B cell (primary cell): ENCODE measurements around the gene HCN2. TPM values are rescaled to one million over a fixed set of nuclear protein-coding genes. Genes with fewer than 3 reads are reported as not detected.

Experiments used
- ATAC-seq: fragments of 200-7000 bp; cut with Tn5 transposase; one replicate; pipeline ENCODE4 v1.10.0; 2021; ENCODE audit warnings: low read depth, mild to moderate bottlenecking, moderate number of reproducible peaks, moderate library complexity
- CTCF ChIA-PET: fragments of 350-600 bp; sonication (Branson Sonifier 250); formaldehyde crosslinking; loops from one replicate; lab custom pipeline; 2021; ENCODE audit warnings: antibody characterized with exemption, inconsistent platforms; lab: Charles Lee
- POLR2A ChIA-PET: fragments of 350-600 bp; sonication (Branson Sonifier 250); formaldehyde crosslinking; loops from one replicate; lab custom pipeline; 2021; ENCODE audit warnings: antibody characterized with exemption; lab: Charles Lee
- DNase-seq: peaks from one replicate; pipeline ENCODE4 v3.0.0; 2013
- H2AFZ ChIP-seq: 2 replicates; pipeline ENCODE4 v1.6.1; 2012; ENCODE audit warnings: mild to moderate bottlenecking, low read depth, low read length; ENCODE audit not compliant: insufficient read depth, poor library complexity, severe bottlenecking
- H3K27ac ChIP-seq, 2 donors: 1 replicate in 1 of 2; 2 replicates in 1 of 2; pipeline ENCODE4 v1.5.1; 2012 to 2013; ENCODE audit warnings: low read length in 2 of 2, mild to moderate bottlenecking in 2 of 2, moderate library complexity in 1 of 2
- H3K27me3 ChIP-seq, 4 experiments: fragments of 200-600 bp in 1 of 4; sonication (generic) in 1 of 4; replicated peaks in 1 of 4; 1 replicate in 2 of 4; 2 replicates in 2 of 4; pipeline versions ENCODE4 v1.6.1 to v1.7.0; 2013 to 2016; ENCODE audit warnings: low read length in 3 of 4, mild to moderate bottlenecking in 2 of 4, mixed read lengths in 1 of 4, moderate library complexity in 1 of 4; ENCODE audit not compliant: insufficient read depth in 4 of 4, control insufficient read depth in 3 of 4; ENCODE audit errors: control extremely low read depth in 1 of 4
- H3K36me3 ChIP-seq, 2 experiments: replicated peaks in 1 of 2; 1 replicate in 1 of 2; 2 replicates in 1 of 2; pipeline versions ENCODE4 v1.6.1 to v1.7.1; 2013; ENCODE audit warnings: low read length in 1 of 2; ENCODE audit not compliant: insufficient read depth in 2 of 2, control insufficient read depth in 1 of 2; ENCODE audit errors: control extremely low read depth in 1 of 2, extremely low read depth in 1 of 2
- H3K4me1 ChIP-seq, 2 donors: fragments of 200-600 bp in 1 of 2; sonication (generic) in 1 of 2; 1 replicate in 1 of 2; 2 replicates in 1 of 2; pipeline versions ENCODE4 v1.5.1 to v1.6.1; 2013 to 2017; ENCODE audit warnings: low read length in 2 of 2; ENCODE audit not compliant: control insufficient read depth in 2 of 2, insufficient read depth in 2 of 2
- H3K4me2 ChIP-seq: replicated peaks from 2 replicates; pipeline ENCODE3; 2012; ENCODE audit warnings: mild to moderate bottlenecking, low read depth, low read length; ENCODE audit not compliant: poor library complexity, severe bottlenecking
- H3K4me3 ChIP-seq, 5 experiments: fragments of 200-600 bp in 1 of 5; sonication (generic) in 1 of 5; 1 replicate in 3 of 5; 2 replicates in 2 of 5; pipeline versions ENCODE4 v1.5.1 to v1.7.0; 2011 to 2016; ENCODE audit warnings: low read length in 4 of 5, mild to moderate bottlenecking in 4 of 5, low read depth in 2 of 5, control low read depth in 1 of 5, moderate library complexity in 1 of 5; ENCODE audit not compliant: insufficient read depth in 1 of 5; ENCODE audit errors: control extremely low read depth in 1 of 5, extremely low read depth in 1 of 5
- H3K79me2 ChIP-seq: fragments of 200-600 bp; sonication (generic); one replicate; pipeline ENCODE4 v1.6.0; 2016; ENCODE audit warnings: low read length; ENCODE audit not compliant: control insufficient read depth, insufficient read depth
- H3K9ac ChIP-seq: fragments of 200-600 bp; sonication (generic); 2 replicates; pipeline ENCODE4 v1.6.1; 2017; ENCODE audit warnings: mild to moderate bottlenecking, low read length, moderate library complexity
- H3K9me3 ChIP-seq, 3 donors: one replicate each; pipeline versions ENCODE4 v1.6.1 to v1.7.1; 2013; ENCODE audit warnings: low read length in 2 of 3; ENCODE audit not compliant: control insufficient read depth in 2 of 3, insufficient read depth in 1 of 3; ENCODE audit errors: control extremely low read depth in 1 of 3
- H4K20me1 ChIP-seq: 2 replicates; pipeline ENCODE4 v1.6.0; 2012; ENCODE audit warnings: mild to moderate bottlenecking, low read length; ENCODE audit not compliant: insufficient read depth, control insufficient read depth, poor library complexity, severe bottlenecking
- H3K27ac Mint-ChIP-seq: one replicate; pipeline ENCODE4 v1.8.0; 2021; ENCODE audit warnings: mixed read lengths
- H3K27me3 Mint-ChIP-seq: one replicate; pipeline ENCODE4 v1.8.0; 2021; ENCODE audit warnings: mixed read lengths
- H3K4me1 Mint-ChIP-seq: one replicate; pipeline ENCODE4 v1.8.0; 2021; ENCODE audit warnings: mixed read lengths
- H3K4me3 Mint-ChIP-seq: one replicate; pipeline ENCODE4 v1.8.0; 2021; ENCODE audit warnings: mixed read lengths
- H3K9me3 Mint-ChIP-seq: one replicate; pipeline ENCODE4 v1.8.0; 2022; ENCODE audit warnings: mixed read lengths; ENCODE audit not compliant: insufficient read depth
- EZH2 ChIP-seq: IDR thresholded peaks from 2 replicates; pipeline ENCODE4 v1.6.1; 2012; ENCODE audit warnings: borderline replicate concordance, low read depth, mild to moderate bottlenecking, moderate library complexity, low read length; ENCODE audit not compliant: insufficient read depth, poor library complexity, severe bottlenecking
- WGBS: methylation state at CpG from one replicate; pipeline ENCODE4 v1.1.5; 2013; ENCODE audit warnings: missing lambda C conversion rate; ENCODE audit not compliant: insufficient coverage; 5-methylcytosine and 5-hydroxymethylcytosine counted together
- intact Hi-C: fragments of 100-400 bp; cut with micrococcal nuclease; formaldehyde crosslinking; loops from one replicate; pipeline ENCODE4 v1.10.0; 2022
- polyA plus RNA-seq: library from polyadenylated mRNA; depleted of rRNA; stranded (reverse); fragments of >200 nt; gene quantifications from 2 replicates; pipeline ENCODE4 v1.2.3, GENCODE V29; 2012
- total RNA-seq, 2 donors: library from RNA; stranded (reverse); fragments of 120-200 nt in 1 of 2; gene quantifications; 1 replicate in 1 of 2; 2 replicates in 1 of 2; pipeline versions ENCODE4 v1.2.3 to v1.2.4, GENCODE V29; 2013 to 2022
- TF ChIP-seq, protein P1 (sequence below): fragments of 200-600 bp; IDR thresholded peaks from one replicate; pipeline ENCODE4 v1.8.0; 2022; ENCODE audit warnings: antibody characterized with exemption, mild to moderate bottlenecking

Gene HCN2
- total and polyA plus RNA-seq, 2 donors (not counting 1 experiment from before 2014, with no cell fraction given), result 0.27 to 0.57 TPM

DNA sequence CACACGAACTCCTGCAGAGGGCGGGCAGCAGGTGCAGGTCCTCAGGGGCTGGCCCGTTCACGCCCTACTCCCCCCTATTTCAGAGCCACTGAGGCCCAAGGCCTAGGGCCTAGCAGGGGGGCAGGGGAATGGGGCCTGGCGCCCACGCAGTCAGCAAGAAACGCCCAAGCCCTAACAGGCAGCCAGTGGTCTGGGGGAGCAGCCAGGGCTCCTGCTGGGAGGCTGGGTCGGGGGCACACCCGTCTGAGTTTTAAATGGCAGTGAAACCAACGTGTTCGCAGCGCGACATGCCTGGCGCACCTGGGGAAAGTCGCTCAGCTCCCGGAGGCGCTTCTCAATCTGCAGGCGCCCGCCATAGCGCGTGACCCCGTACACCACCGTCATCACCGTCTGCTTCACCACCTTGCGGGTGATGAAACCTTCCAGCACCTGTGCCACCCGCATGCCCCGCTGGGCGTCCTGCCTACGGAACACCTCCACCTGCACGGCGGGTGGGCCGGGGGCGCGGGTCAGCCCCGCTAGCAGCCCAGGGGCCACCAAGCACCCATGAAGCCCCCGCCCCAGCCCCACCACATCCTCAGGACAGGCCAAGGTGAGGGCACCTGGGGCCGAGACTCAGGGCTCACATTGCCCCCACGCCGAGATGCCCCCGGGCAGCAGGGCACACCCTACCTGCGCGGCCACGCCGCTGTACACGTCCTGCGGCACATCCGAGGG, 29.8 kb downstream of the HCN2 start:
- CTCF ChIA-PET, result no interaction called here
- ATAC-seq (no peak), DNase-seq (no peak)
- no peak overlapping the region for H3K27ac Mint-ChIP-seq
- POLR2A ChIA-PET, result no interaction called here
- Histone ChIP-seq H3K9ac (no peak overlapping the region), H3K27ac (no peak overlapping the region), H3K9me3 (no peaks in the 10 kb centered on the region), H3K36me3 (peaks cover 0 to 34% of the 10 kb centered on the region in 2 experiments), H2AFZ (no peak overlapping the region), H3K79me2 (no peaks in the 10 kb centered on the region), H3K4me1 (peaks cover 0 to 4% of the 10 kb centered on the region in 2 donors), H4K20me1 (peaks cover 6% of the 10 kb centered on the region), H3K27me3 (peaks cover 0 to 4% (median under 1%) of the 10 kb centered on the region in 4 experiments), H3K4me2 (no peak overlapping the region), H3K4me3 (no peak overlapping the region)
- H3K27me3 Mint-ChIP-seq, result peaks cover 4% of the 10 kb centered on the region
- H3K4me1 Mint-ChIP-seq, result peaks cover 8% of the 10 kb centered on the region
- TF ChIP-seq EZH2, result no peak
- TF ChIP-seq, protein P1, sequence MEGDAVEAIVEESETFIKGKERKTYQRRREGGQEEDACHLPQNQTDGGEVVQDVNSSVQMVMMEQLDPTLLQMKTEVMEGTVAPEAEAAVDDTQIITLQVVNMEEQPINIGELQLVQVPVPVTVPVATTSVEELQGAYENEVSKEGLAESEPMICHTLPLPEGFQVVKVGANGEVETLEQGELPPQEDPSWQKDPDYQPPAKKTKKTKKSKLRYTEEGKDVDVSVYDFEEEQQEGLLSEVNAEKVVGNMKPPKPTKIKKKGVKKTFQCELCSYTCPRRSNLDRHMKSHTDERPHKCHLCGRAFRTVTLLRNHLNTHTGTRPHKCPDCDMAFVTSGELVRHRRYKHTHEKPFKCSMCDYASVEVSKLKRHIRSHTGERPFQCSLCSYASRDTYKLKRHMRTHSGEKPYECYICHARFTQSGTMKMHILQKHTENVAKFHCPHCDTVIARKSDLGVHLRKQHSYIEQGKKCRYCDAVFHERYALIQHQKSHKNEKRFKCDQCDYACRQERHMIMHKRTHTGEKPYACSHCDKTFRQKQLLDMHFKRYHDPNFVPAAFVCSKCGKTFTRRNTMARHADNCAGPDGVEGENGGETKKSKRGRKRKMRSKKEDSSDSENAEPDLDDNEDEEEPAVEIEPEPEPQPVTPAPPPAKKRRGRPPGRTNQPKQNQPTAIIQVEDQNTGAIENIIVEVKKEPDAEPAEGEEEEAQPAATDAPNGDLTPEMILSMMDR, result no peak
- WGBS, result 98% methylated on average over 45 of the region's 47 CpGs
- H3K9me3 Mint-ChIP-seq, result no peaks in the 10 kb centered on the region
- no peak overlapping the region for H3K4me3 Mint-ChIP-seq
- intact Hi-C loops, result no loop called here

DNA sequence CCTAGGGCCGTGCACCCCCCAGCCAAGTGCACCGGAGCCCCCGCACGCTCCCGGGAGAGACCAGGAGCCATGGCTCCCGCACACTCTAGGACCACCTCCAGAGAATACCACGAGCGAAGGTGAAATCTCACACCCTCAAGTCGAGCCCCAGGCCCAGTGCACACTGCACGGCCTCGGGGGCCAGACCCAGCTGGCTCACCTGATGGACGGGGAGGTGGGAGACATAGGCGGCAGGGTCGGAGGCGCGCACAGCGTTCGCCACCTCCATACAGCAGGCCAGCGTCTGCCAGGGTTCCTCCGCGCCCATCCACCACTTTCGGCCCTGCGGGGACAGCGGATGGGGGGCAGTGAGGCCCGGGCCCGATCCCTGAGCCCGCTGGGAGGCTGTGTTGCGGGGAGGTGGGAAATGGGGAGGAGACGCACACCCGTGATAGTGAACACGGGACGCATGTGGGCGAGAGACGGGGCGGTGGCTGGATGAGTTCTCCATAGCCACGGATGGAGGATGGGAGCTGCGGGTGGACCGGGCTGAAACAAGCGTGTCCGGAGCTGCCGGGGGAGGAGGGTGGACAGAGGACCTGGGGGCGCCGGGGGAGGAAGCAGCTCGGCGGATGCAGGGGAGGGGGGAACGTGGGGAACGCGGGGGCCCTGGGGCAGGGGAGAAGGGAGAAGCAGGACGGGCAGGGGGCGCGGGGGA, 30.6 kb downstream of the HCN2 start:
- Histone ChIP-seq H3K9me3 (no peaks in the 10 kb centered on the region), H3K4me2 (no peak overlapping the region), H3K36me3 (peaks cover 0 to 37% of the 10 kb centered on the region in 2 experiments), H3K4me3 (no peak overlapping the region), H3K27me3 (peaks cover 0 to 4% (median 0%) of the 10 kb centered on the region in 4 experiments), H3K4me1 (peaks cover 0 to 4% of the 10 kb centered on the region in 2 donors), H4K20me1 (peaks cover 9% of the 10 kb centered on the region), H3K27ac (no peak overlapping the region), H2AFZ (no peak overlapping the region), H3K9ac (no peak overlapping the region), H3K79me2 (no peaks in the 10 kb centered on the region)
- H3K27ac Mint-ChIP-seq, result no peak overlapping the region
- over 99% methylated on average over 35 of the region's 51 CpGs for WGBS
- H3K27me3 Mint-ChIP-seq, result peaks cover 3% of the 10 kb centered on the region
- H3K4me1 Mint-ChIP-seq, result peaks cover 6% of the 10 kb centered on the region
- DNase-seq (no peak), ATAC-seq (no peak)
- H3K9me3 Mint-ChIP-seq, result no peaks in the 10 kb centered on the region
- no peak overlapping the region for H3K4me3 Mint-ChIP-seq
- POLR2A ChIA-PET, result interaction anchor here (0.6 kb wide), 1 partner anchor 49 kb away, joined by 4 read pairs; no protein-coding TSS in a partner anchor
- intact Hi-C loops, result no loop called here
- CTCF ChIA-PET, result no interaction called here
- TF ChIP-seq, protein P1, result no peak
- no peak for TF ChIP-seq EZH2
